HepG2 (cell line): Measurements from ENCODE around the gene BEND3. TPM values are rescaled to one million over a fixed set of nuclear protein-coding genes. Genes with fewer than 3 reads are reported as not detected.

ENCODE experiments used
- ATAC-seq: fragments of 200-7000 bp; cut with Tn5 transposase; 3 replicates; pipeline ENCODE4 v1.9.1; 2020; ENCODE audit warnings: mild to moderate bottlenecking, moderate library complexity
- BruUV-seq: library from RNA; stranded (reverse); fragments of 400-500 nt; replicated peaks from 2 replicates; lab custom pipeline; 2021; lab: Mats Ljungman, UMichigan
- CTCF ChIA-PET: fragments of 300-600 bp; formaldehyde crosslinking; extraction: SDS; loops from one replicate; lab custom pipeline; 2021; ENCODE audit warnings: low total read pairs, inconsistent platforms, low intra/inter-chr PET ratio; lab: Yijun Ruan, JAX
- POLR2A ChIA-PET: fragments of 350-600 bp; sonication (Branson Sonifier 250); formaldehyde crosslinking; loops from one replicate; lab custom pipeline; 2020; ENCODE audit warnings: antibody characterized with exemption, inconsistent platforms; lab: Yijun Ruan, JAX
- DNase-seq: peaks from one replicate; pipeline ENCODE4 v3.0.0-alpha.2; 2015; ENCODE audit warnings: low spot score
- FAIRE-seq: peaks from 3 replicates; lab custom pipeline; 2011; peaks lifted over from hg19 to GRCh38; lab: Jason Lieb, UNC
- H2AFZ ChIP-seq: one replicate; pipeline ENCODE4 v1.6.1; 2011; ENCODE audit warnings: low read length, inconsistent platforms
- H3K27ac ChIP-seq: fragments of 300-600 bp; 3 replicates; pipeline ENCODE4 v1.8.0; 2011; ENCODE audit warnings: mixed run types, mild to moderate bottlenecking, mixed read lengths, low read length, inconsistent platforms; ENCODE audit not compliant: insufficient read depth; ENCODE audit errors: extremely low read length
- H3K27me3 ChIP-seq, 2 experiments: fragments of 200-600 bp in 1 of 2; 2 replicates in 1 of 2; 3 replicates in 1 of 2; pipeline versions ENCODE4 v1.6.0 to v1.8.0; 2011; ENCODE audit warnings: low read length in 2 of 2, mild to moderate bottlenecking in 2 of 2, moderate library complexity in 2 of 2, inconsistent platforms in 1 of 2; ENCODE audit not compliant: insufficient read depth in 2 of 2, control insufficient read depth in 1 of 2
- H3K36me3 ChIP-seq, 2 experiments: fragments of 200-600 bp in 1 of 2; replicated peaks in 1 of 2; 2 replicates in 1 of 2; 3 replicates in 1 of 2; pipeline versions ENCODE4 v1.5.1 to v1.8.0; 2011; ENCODE audit warnings: low read length in 2 of 2, inconsistent platforms in 1 of 2; ENCODE audit not compliant: insufficient read depth in 2 of 2, control insufficient read depth in 1 of 2
- H3K4me1 ChIP-seq: 2 replicates; pipeline ENCODE4 v1.5.1; 2012; ENCODE audit warnings: low read length, inconsistent platforms; ENCODE audit not compliant: insufficient read depth
- H3K4me2 ChIP-seq: 2 replicates; pipeline ENCODE4 v1.6.0; 2011; ENCODE audit warnings: low read depth, low read length, inconsistent platforms
- H3K4me3 ChIP-seq, 3 experiments: fragments of 200-600 bp in 1 of 3; sonication (generic), shearing (Covaris generic) in 1 of 3; replicated peaks in 1 of 3; 2 replicates each; pipeline ENCODE4 v1.5.1; 2011 to 2016; ENCODE audit warnings: low read length in 3 of 3, inconsistent platforms in 2 of 3, low read depth in 2 of 3, mild to moderate bottlenecking in 2 of 3, control low read depth in 1 of 3, mixed read lengths in 1 of 3; ENCODE audit not compliant: insufficient read depth in 1 of 3
- H3K79me2 ChIP-seq: one replicate; pipeline ENCODE4 v1.6.1; 2011; ENCODE audit warnings: low read length, inconsistent platforms; ENCODE audit not compliant: insufficient read depth
- H3K9ac ChIP-seq: 2 replicates; pipeline ENCODE4 v1.6.0; 2011; ENCODE audit warnings: mild to moderate bottlenecking, low read depth, low read length, inconsistent platforms; ENCODE audit not compliant: insufficient read depth
- H3K9me3 ChIP-seq: 2 replicates; pipeline ENCODE4 v1.5.1; 2012; ENCODE audit warnings: mild to moderate bottlenecking, low read length
- H4K20me1 ChIP-seq: 2 replicates; pipeline ENCODE4 v1.6.0; 2011; ENCODE audit warnings: inconsistent platforms, mild to moderate bottlenecking, low read length, moderate library complexity; ENCODE audit not compliant: insufficient read depth
- WGBS: methylation state at CpG from one replicate; pipeline ENCODE4 v1.1.6; 2017; ENCODE audit warnings: low lambda C conversion rate; 5-methylcytosine and 5-hydroxymethylcytosine counted together
- in situ Hi-C: cut with HindIII; loops from 2 replicates; pipeline ENCODE4 v1.10.0; 2017; ENCODE audit warnings: low pct_unique_long_range_greater_than_20kb; ENCODE audit not compliant: extremely low pct_ligation_motif_present
- intact Hi-C: fragments of 100-400 bp; cut with micrococcal nuclease; formaldehyde crosslinking; loops from one replicate; pipeline ENCODE4 v1.10.0; 2022; ENCODE audit not compliant: unreplicated experiment
- polyA plus RNA-seq, 8 experiments: library from polyadenylated mRNA; depleted of rRNA in 3 of 8; stranded (reverse) in 7 of 8; unstranded in 1 of 8; fragments of >200 nt; fragmentation: Illumina TruSeq in 4 of 8; extraction: Trizol in 4 of 8; gene quantifications; 2 replicates each; pipeline versions ENCODE4 v1.2.1 to v1.2.3, GENCODE V29; 2011 to 2016; ENCODE audit warnings: low read depth in 4 of 8, missing spikeins in 1 of 8, mixed read lengths in 1 of 8; ENCODE audit not compliant: insufficient read depth in 1 of 8
- total RNA-seq, 5 experiments: library from RNA; depleted of rRNA; stranded (reverse); fragments of >200 nt; fragmentation: Illumina TruSeq; extraction: Trizol; gene quantifications; 2 replicates each; pipeline ENCODE4 v1.2.3, GENCODE V29; 2016; ENCODE audit warnings: low read depth in 1 of 5
- TF ChIP-seq, protein P1 (sequence below): sonication (generic); formaldehyde crosslinking; IDR thresholded peaks from 2 replicates; pipeline ENCODE4 v1.5.0; 2020; ENCODE audit warnings: mild to moderate bottlenecking, missing genetic modification reagents, borderline replicate concordance

The BEND3 gene
- total and polyA plus RNA-seq, 2 of the 13 experiments (the other 11 are each of a cell fraction or from before 2014, with no cell fraction given) = 1.4 to 5.8 TPM

DNA sequence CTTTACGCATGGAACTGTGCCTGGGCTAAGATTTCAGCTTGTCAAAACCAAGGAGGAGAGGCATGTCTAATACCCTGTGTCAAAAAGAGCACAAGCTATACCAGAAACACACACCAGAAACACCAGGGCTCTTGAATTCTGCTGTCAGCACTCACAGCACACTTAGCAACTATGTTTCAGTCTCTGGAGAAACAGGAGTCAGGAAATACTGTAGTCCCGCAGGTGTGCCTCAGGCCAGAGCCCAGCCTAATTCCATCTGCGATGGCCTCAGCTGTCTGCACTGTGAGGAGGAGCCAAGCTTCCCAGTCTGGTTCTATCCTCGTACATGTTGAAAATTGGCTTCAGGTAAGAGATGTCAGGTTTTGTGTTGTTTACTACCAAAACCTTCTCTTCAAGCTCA lies 55.7 kb downstream of the BEND3 start:
- ATAC-seq = no peak
- CTCF ChIA-PET = no interaction called here
- intact Hi-C loops = no loop called here
- H3K27ac ChIP-seq = no peak overlapping the region
- no peak for FAIRE-seq
- H3K9me3 ChIP-seq = no peaks in the 10 kb centered on the region
- no peak for DNase-seq
- TF ChIP-seq, protein P1, sequence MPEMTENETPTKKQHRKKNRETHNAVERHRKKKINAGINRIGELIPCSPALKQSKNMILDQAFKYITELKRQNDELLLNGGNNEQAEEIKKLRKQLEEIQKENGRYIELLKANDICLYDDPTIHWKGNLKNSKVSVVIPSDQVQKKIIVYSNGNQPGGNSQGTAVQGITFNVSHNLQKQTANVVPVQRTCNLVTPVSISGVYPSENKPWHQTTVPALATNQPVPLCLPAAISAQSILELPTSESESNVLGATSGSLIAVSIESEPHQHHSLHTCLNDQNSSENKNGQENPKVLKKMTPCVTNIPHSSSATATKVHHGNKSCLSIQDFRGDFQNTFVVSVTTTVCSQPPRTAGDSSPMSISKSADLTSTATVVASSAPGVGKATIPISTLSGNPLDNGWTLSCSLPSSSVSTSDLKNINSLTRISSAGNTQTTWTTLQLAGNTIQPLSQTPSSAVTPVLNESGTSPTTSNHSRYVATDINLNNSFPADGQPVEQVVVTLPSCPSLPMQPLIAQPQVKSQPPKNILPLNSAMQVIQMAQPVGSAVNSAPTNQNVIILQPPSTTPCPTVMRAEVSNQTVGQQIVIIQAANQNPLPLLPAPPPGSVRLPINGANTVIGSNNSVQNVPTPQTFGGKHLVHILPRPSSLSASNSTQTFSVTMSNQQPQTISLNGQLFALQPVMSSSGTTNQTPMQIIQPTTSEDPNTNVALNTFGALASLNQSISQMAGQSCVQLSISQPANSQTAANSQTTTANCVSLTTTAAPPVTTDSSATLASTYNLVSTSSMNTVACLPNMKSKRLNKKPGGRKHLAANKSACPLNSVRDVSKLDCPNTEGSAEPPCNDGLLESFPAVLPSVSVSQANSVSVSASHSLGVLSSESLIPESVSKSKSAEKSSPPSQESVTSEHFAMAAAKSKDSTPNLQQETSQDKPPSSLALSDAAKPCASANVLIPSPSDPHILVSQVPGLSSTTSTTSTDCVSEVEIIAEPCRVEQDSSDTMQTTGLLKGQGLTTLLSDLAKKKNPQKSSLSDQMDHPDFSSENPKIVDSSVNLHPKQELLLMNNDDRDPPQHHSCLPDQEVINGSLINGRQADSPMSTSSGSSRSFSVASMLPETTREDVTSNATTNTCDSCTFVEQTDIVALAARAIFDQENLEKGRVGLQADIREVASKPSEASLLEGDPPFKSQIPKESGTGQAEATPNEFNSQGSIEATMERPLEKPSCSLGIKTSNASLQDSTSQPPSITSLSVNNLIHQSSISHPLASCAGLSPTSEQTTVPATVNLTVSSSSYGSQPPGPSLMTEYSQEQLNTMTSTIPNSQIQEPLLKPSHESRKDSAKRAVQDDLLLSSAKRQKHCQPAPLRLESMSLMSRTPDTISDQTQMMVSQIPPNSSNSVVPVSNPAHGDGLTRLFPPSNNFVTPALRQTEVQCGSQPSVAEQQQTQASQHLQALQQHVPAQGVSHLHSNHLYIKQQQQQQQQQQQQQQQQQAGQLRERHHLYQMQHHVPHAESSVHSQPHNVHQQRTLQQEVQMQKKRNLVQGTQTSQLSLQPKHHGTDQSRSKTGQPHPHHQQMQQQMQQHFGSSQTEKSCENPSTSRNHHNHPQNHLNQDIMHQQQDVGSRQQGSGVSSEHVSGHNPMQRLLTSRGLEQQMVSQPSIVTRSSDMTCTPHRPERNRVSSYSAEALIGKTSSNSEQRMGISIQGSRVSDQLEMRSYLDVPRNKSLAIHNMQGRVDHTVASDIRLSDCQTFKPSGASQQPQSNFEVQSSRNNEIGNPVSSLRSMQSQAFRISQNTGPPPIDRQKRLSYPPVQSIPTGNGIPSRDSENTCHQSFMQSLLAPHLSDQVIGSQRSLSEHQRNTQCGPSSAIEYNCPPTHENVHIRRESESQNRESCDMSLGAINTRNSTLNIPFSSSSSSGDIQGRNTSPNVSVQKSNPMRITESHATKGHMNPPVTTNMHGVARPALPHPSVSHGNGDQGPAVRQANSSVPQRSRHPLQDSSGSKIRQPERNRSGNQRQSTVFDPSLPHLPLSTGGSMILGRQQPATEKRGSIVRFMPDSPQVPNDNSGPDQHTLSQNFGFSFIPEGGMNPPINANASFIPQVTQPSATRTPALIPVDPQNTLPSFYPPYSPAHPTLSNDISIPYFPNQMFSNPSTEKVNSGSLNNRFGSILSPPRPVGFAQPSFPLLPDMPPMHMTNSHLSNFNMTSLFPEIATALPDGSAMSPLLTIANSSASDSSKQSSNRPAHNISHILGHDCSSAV = no peak
- no peaks in the 10 kb centered on the region for H3K27me3 ChIP-seq
- H3K36me3 ChIP-seq = no peaks in the 10 kb centered on the region
- H3K4me3 ChIP-seq = no peak overlapping the region
- no peak overlapping the region for H2AFZ ChIP-seq
- POLR2A ChIA-PET = no interaction called here
- no TSS peak for BruUV-seq
- H3K79me2 ChIP-seq = no peaks in the 10 kb centered on the region
- no peak overlapping the region for H3K9ac ChIP-seq
- 70% methylated on average over 1 of the region's 4 CpGs for WGBS
- peaks cover 28% of the 10 kb centered on the region for H3K4me1 ChIP-seq
- no peaks in the 10 kb centered on the region for H4K20me1 ChIP-seq
- H3K4me2 ChIP-seq = no peak overlapping the region
- in situ Hi-C loops = no loop called here
